GM18909 (cell line): ENCODE data around the gene STXBP5.
A peak's percentile ranks its signal among the peaks of the same experiment; 100 is the strongest.

Source experiments
- ATAC-seq: cut with Tn5 transposase; IDR thresholded peaks from one replicate; pipeline ENCODE4 v1.9.1; 2021; ENCODE audit warnings: mild to moderate bottlenecking; ENCODE audit not compliant: unreplicated experiment, poor library complexity

The STXBP5 gene

DNA sequence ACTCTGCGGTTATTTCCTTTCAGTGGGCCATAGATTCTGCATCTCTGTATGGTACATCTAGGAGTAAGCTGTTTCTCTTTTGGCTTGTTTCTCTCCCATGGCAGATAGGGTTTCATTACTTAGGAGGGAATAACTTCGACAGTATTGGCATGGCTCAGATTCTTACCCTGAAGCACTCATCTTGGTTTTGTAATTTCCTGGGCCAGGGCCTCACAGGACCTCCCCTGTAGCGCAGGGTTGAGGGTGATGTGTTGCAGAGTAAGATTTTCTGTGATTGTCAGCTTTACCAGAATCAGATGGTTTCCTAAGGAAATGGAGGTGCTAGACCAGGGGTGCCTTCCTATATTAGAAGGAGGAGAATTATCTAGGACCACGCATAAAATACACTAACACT is 78.3 kb downstream of the STXBP5 start:
- no peak for ATAC-seq

DNA sequence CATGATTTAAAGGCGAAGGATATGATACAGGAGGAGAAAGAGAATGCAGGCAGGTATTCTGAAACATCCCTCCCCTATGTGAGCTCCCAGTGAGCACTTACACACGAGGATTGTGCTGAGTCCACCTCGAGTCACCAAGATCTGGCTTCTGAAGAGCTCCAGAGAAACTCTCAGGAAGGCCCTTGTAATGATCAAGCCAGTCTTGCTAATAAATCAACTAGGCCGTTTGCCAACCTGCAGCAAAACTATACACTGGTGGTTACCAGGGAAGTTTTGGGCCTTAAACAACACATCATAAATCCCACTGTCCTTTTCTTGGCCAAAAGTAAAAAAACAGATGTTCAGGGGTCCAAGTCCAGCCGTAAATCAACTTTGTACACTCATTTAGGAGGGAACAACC is 79.2 kb downstream of the STXBP5 start:
- no peak for ATAC-seq

DNA sequence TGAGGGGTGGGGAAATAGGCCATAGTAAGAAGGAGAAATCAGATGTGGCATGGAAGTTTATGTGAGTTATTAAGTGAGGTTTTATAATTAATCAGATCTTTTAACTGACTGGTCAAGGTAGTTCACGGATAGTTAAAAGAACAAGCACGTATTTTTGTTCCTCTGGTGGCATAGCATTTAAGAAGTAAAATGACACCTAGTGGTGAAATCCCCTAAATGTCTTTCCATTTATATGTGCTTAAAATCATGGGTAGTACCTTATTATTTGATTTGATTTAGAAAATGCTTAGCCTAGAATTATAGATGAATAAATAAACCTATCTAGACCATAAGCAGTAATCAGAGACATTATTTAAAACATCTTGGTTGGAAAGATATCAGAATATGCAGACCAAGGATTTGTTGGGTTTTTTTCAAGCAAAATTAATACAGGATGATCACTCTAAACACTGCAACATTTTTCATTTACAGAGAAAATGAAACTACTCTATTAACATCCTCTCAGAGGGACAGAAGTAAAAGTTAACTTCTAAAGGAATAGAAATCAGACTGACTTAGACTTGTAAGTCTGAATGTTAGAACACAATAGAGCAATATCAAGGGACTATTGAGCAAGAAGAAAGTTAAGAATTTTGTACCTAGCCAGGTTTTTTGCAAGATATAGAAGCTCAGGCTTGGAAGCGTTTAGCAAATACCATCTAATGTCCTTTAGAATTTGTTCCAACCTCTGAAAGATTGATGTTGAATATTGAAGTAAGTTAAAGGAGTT is 81.1 kb downstream of the STXBP5 start:
- peak; percentile 77 for ATAC-seq

DNA sequence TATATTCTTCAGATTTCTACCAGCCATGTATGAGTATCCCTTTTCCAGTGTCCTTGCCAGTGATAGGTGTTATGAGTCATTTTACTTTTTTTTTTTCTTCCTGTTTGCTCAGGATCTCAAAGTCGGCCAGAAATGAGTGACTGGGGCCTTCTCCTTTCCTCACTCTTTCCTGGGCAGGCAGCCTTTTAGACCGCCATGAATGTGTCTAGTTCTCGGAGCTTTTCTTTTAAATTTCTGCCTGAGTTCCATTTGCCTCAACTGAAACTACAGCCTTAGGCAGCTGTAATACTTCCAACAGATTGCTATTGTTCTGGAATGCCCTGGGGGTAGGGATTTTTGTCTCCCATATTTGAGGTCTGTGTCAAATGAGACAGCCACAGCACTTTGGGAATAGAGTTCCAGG is 83.7 kb downstream of the STXBP5 start:
- no peak for ATAC-seq

DNA sequence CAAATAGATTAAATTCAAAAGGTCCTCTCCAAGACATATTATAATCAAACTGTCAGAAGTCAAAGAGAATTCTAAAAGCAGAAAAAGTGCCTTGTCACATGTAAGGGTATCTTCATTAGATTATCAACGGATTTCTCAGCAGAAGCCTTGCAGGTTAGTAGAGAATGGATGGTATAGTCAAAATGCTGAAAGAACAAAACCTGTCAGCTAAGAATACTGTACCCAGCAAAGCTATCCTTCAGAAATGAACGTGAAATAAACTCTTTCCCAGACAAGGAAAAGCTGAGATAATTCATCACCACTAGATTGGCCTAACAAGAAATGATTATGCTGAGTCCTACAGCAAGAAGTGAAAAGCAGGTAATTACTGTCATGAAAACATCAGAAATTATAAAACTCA is 92.9 kb downstream of the STXBP5 start:
- ATAC-seq: no peak

DNA sequence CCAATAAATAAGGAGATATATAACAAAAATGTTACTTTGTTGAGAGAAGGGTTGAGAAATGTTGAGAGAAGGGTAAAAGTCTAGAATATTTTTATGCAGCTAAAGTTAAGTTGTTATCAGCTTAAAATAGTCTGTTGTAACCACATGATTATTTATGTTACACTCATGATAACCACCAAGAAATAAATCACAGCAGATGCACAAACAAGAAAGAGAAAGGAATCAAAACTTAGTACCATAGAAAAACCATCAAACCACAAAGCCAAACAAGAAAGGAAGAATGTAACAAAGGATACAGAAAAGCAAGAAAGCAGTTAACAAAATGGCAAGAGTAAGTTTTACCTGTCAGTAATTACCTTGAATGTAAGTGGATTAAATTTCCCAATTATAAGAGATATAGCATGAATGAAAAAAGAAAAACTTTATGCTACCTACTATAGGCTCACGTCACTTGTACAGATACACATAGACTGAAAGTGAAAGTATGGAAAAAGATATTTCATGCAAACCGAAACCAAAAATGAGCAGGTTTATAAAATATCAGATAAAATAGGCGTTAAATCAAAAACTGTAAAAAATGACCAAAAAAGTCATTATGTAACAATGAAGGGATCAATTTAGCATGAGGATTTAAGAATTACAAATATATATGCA is 93.6 kb downstream of the STXBP5 start:
- no peak for ATAC-seq

DNA sequence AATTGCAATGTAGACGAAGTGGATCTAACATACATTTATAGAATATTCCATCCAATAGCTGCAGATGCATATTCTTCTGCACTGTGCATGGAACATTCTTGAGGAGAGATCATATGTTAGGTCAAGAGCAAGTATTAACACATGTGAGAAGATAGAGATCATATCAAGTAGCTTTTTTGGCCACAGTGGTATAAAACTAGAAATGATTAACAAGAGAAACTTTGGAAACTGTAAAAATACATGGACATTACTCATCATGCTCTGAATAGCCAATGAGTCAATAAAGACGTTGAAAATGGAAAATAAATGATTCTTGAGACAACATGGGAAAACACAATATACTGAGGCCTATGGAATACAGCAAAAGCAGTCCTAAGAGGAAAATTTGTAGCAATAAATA is 94.2 kb downstream of the STXBP5 start:
- no peak for ATAC-seq

DNA sequence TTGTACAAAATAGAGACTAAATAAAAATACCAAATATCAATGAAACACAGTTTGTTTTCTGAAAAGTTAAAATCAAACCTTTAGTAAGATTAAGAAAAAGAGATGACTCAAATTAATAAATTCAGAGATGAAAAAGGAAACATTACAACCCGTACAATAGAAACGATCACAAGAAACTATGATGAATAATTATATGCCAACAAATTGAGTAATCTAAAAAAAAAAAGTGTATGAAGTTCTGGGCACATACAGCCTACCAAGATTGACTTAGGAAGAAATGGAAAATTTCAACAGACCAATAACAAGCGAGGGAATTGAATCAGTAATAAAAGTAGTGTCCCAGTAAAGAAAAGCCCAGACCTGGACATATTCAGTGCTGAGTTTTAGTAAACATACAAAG is 94.8 kb downstream of the STXBP5 start:
- no peak for ATAC-seq

DNA sequence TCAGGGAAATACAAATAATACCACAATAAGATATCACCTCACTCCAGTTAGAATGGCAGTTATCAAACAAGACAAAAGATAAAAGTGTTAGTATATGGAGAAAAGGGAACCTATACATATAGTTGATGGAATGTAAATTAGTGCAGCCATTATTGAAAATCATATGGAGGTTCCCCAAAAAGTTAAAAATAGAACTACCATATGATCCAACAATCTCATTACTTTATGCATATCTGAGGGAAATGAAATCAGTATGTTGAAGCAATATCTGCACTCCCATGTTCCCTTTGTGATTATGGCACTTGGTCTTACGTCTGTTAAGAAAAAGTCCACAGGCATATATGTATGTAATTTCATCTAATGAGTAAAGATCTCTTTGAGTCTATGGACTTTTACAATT is 96.9 kb downstream of the STXBP5 start:
- ATAC-seq: no peak

DNA sequence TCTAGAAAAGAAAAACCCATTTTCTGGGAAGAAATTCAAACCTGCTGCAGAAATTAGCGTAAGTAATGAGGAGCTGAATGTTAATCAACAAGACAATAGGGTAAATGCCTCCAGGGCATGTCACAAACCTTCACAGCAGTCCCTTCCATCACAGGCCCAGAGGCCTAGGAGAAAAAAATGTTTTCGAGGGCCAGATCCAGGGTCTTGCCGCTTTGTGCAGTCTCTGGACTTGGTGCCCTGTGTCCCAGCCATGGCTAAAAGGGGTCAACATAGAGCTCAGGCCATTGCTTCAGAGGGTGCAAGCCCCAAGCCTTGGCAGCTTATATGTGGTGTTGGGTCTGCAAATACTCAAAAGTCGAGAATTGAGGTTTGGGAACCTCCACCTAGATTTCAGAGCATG is 99.8 kb downstream of the STXBP5 start:
- ATAC-seq: no peak

DNA sequence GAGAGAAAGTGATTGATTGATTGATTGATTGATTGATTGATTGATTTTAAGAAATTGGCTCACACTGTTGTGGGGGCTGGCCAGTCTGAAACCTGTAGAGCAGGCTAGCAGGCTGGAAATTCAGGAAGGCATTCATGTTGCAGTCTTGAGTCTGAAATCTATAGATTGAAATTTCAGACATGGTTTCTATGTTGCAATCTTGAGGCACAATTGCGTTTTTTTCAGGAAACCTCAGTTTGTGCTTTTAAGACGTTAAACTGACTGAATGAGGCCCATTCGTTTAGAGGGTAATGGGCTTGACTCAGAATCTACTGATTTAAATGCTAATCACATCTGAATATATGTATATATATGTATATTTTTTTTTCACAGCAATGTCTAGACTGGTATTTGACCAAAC is 106.3 kb downstream of the STXBP5 start:
- no peak for ATAC-seq

DNA sequence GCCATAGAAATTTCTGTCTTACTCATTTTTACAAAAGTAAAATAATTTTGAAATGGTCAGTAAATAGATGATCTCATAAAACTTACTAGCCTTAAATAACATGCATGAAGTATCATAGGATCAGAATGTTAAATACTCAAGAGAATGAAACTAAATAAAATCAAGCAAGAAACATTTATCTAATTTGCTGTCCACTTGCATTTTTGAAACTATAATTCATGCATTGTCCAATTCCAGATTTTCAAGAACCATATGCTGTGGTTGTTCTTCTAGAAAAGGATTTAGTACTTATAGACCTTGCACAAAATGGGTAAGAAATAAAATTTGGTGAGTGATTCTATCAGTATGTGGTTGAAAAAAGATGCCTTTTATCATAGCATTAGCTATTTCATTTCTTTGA is 107.0 kb downstream of the STXBP5 start:
- ATAC-seq: no peak

DNA sequence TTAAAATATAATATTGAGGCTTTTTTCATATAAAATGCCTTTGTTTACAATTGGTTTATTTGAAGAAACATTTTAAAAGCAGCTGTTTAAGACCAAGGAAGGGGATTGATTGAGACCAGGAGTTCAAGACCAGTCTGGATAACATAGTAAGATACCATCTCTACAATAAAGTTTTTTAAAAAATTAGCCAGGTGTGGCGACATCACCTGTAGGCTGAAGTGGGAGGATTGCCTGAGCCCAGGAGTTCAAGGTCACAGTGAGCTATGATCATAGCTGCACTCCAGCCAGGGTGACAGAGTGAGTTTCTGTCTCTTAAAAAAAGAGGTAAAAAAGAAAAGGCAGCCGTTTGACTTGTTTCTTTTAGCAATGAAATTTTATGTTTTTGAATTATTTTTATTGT is 117.0 kb downstream of the STXBP5 start:
- ATAC-seq: no peak

DNA sequence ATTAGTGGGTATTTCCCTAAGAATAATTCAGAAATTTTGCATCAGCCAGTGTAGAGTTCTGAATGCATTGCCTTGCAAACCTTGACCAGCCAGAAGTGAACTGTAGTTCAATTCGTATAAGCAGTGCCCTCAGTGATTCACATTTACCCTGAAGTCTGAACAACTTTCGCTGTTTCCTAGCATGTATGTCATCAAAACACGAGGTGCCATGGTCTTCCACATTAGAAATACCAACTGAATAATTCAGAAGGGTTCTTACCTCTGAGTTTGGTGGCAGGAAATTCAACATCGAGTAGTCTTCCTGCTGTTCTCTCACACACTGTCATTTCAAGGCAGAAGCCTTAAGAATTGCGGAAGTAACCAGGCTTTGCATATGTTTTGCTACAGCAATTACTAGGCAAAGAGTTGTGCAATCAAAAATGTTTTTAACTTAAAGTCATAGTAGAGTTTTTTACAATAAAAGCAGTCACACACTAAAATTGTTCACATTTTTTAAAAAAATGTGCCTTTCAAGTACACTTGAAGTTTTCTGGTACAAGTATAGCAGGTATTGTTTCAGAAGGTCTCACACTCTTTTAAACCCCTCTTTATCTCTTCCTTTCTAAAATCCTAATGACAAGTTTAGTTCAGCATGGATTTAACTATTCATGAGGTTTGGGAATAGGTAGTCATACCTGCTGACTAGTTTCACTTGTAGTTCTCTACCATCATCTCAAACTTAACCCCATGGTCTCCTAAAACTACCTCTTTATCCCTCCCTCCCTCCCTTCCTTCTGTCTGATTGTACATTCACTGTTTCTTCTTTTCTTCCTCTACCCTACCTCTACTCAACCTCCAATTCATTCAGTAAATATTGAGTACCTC is 118.3 kb downstream of the STXBP5 start:
- peak; percentile 98 for ATAC-seq

DNA sequence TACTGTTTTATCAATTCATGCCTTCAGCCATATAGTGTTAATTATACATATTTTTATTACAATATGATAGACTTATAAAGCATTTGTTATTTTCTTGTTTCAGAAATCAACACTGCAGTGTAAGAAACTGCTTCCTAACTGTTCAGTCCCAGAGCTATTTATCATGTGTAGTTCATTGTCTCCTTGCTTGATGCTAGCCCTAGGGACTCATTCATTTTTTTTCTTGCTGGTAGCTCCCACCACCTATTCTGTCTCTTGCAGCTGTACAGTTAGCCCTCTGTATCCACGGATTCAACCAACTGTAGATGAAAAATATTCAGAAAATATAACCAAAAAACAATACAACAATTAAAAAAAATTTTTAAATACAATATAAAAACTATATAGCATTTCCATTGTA is 121.3 kb downstream of the STXBP5 start:
- no peak for ATAC-seq

DNA sequence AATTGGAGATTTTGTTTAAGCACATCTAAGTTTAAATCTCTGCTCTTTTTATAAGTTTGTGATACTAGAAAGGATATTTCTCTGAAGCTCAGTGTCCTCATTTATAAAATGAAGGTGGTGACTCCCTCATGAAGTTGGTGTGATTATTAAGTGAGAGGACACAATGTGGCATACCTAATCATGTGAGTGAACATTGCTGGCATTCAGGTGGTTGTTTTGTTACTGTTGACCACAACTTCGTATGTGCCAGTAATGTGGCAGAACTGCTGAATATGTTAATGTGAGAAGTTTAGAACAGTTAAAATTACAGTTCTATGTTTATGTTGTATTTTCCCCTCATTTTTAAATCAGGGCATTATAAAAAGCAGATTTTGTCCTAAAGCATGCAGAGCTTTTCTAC is 127.2 kb downstream of the STXBP5 start:
- no peak for ATAC-seq

DNA sequence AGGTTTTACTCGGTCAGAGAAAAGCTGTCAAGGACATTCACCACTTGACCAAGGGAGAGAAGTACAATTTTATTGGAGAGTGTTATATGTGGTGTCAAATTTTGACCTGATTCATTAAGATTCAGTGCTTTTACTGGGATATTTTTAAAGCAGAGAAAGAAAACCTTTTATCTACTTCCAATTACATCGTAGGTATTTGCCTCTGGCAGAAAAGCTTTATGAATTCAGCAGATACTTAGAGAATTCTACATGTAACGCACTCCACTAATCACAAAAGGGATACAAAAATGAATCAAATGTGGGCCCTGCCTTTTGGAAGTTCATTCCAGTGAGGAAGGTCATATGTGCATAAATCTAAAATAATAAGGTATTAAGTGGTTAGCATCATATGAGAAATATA is 133.7 kb downstream of the STXBP5 start:
- ATAC-seq: no peak

DNA sequence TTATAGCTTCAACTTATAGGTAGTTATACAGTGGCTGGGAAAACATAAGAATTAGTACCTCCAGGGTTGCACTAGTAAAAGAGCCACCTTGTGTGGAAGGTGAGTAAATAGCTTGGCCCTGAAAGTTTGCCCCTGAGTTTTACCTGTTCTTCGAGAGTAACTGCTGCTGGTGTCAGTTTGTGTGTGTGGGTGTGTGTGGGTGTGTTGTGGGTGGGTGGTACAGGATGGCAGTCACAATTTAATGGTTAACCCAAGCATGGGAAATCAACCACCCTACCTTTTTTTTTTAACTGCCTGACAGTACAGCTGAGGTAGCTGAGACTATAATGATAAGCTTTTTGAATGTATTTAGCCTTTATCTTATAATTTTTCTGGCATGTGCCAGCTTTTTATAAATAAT is 137.3 kb downstream of the STXBP5 start:
- no peak for ATAC-seq

DNA sequence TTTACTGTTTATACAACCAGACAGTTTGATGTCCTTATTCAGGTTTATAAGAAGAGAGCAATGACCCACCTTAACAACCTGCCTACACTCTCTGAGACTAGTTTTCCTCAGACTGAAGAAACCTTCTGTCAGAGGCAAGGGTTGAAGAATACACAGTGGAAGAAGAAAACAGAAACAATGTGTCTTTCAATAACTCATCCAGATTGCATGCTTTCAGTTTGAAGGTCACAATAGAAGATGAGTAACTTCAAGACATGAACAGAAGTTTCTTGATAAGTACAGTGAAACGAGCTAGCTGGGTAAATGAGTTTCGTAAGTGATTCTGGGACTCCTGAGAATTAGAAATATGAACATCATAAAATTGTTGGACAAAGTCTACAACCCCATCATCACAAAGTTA is 141.7 kb downstream of the STXBP5 start:
- no peak for ATAC-seq

DNA sequence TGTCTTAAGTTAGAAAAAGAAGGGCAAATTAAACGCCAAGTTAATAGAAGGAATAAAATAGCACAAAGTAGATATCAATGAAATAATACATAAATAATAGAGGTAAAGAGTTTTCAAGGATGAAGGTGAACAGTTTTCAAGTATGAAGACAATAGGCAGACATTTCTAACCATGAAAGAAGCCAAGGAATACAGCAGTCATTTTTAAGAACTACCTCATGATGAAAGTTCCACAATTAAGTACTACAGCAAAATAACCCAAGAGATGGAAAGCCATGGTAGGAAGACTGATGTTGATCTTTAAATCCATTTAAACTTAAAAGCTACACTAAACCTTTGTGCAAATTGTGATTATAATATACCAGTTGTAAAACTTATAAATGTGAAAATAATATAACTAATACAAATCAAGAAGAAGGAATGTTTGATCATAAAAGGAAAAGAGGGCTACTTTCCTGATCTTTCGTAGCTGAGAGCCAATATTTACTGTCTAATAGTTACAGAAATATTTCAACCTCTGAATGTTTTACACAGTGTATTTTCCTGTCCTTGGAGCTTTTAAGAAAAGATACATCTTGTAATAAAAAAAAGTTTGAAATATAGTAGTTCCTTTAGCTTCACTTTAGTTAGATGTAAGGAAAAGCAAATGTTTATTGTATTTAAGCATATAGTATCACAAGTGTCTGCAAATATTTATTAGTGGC is 143.1 kb downstream of the STXBP5 start:
- no peak for ATAC-seq
